ENCODE measurements around the gene SLC7A6OS.

GRCh38 chr16:68252383-68252782, 58.4 kb downstream of the SLC7A6OS start:
- TF ChIP-seq POLR2A (IDR thresholded peaks at IDR 0.05; ENCODE audit: low read length) (no peak), GATA1 (IDR thresholded peaks at IDR 0.05; ENCODE audit: low read depth, low read length) (no peak)
